ENCODE measurements around the gene SMIM1.

The SMIM1 gene

GRCh38 chr1:3779265-3779911 is 6.8 kb downstream of the SMIM1 start:
- peaks cover 23% of the 10 kb centered on the region for H3K36me3 ChIP-seq (ENCODE audit: control insufficient read depth, insufficient read depth, low read length)
- no peak for DNase-seq (ENCODE audit: extremely low read depth, insufficient read length)
- TF ChIP-seq, protein P1, sequence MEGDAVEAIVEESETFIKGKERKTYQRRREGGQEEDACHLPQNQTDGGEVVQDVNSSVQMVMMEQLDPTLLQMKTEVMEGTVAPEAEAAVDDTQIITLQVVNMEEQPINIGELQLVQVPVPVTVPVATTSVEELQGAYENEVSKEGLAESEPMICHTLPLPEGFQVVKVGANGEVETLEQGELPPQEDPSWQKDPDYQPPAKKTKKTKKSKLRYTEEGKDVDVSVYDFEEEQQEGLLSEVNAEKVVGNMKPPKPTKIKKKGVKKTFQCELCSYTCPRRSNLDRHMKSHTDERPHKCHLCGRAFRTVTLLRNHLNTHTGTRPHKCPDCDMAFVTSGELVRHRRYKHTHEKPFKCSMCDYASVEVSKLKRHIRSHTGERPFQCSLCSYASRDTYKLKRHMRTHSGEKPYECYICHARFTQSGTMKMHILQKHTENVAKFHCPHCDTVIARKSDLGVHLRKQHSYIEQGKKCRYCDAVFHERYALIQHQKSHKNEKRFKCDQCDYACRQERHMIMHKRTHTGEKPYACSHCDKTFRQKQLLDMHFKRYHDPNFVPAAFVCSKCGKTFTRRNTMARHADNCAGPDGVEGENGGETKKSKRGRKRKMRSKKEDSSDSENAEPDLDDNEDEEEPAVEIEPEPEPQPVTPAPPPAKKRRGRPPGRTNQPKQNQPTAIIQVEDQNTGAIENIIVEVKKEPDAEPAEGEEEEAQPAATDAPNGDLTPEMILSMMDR (IDR thresholded peaks at IDR 0.05; ENCODE audit: insufficient read depth, low read length, poor library complexity, severe bottlenecking), result no peak
- H3K27me3 ChIP-seq (replicated peaks; ENCODE audit: control insufficient read depth, insufficient read depth, low read length), result no peaks in the 10 kb centered on the region
- no peak overlapping the region for H3K4me3 ChIP-seq (replicated peaks; ENCODE audit: low read depth, low read length)

GRCh38 chr1:3779912-3780416 is 7.4 kb downstream of the SMIM1 start:
- DNase-seq (ENCODE audit: extremely low read depth, insufficient read length), result no peak
- Histone ChIP-seq H3K27me3 (replicated peaks; ENCODE audit: control insufficient read depth, insufficient read depth, low read length) (no peaks in the 10 kb centered on the region), H3K36me3 (ENCODE audit: control insufficient read depth, insufficient read depth, low read length) (peaks cover 26% of the 10 kb centered on the region), H3K4me3 (replicated peaks; ENCODE audit: low read depth, low read length) (no peak overlapping the region)
- TF ChIP-seq, protein P1 (IDR thresholded peaks at IDR 0.05; ENCODE audit: insufficient read depth, low read length, poor library complexity, severe bottlenecking), result no peak

- H3K27me3 ChIP-seq (replicated peaks; ENCODE audit: control insufficient read depth, insufficient read depth, low read length), result no peaks in the 10 kb centered on the region
- peaks cover 28% of the 10 kb centered on the region for H3K36me3 ChIP-seq (ENCODE audit: control insufficient read depth, insufficient read depth, low read length)
- TF ChIP-seq, protein P1 (IDR thresholded peaks at IDR 0.05; ENCODE audit: insufficient read depth, low read length, poor library complexity, severe bottlenecking), result no peak
- no peak for DNase-seq (ENCODE audit: extremely low read depth, insufficient read length)
- H3K4me3 ChIP-seq (replicated peaks; ENCODE audit: low read depth, low read length), result no peak overlapping the region
These were observed 8.4 kb downstream of the SMIM1 start for GRCh38 chr1:3780901-3781300.

GRCh38 chr1:3783651-3784474 is 11.3 kb downstream of the SMIM1 start:
- H3K27me3 ChIP-seq (replicated peaks; ENCODE audit: control insufficient read depth, insufficient read depth, low read length), result no peaks in the 10 kb centered on the region
- DNase-seq (ENCODE audit: extremely low read depth, insufficient read length), result no peak
- H3K36me3 ChIP-seq (ENCODE audit: control insufficient read depth, insufficient read depth, low read length), result peaks cover 39% of the 10 kb centered on the region
- no peak overlapping the region for H3K4me3 ChIP-seq (replicated peaks; ENCODE audit: low read depth, low read length)
- TF ChIP-seq, protein P1 (IDR thresholded peaks at IDR 0.05; ENCODE audit: insufficient read depth, low read length, poor library complexity, severe bottlenecking), result no peak

DNA sequence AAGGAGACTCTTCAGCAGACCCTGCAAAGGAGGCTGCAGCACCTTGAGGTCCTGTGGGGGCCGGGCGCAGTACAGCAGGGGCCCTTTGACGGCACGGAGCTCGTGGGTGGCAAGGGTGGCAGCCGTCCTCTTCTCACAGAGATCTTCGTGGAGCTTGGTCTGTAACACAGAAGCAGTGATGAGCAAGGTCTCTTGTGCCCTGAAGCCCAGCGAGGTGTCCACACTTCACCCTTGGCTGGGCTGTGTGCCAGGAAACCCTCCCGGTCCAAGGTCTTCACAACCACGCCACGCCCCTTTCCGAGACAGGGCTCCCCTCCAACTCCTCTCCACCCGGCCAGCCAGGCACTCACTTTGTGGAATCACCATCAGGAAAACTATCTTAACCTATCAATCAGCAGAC is 12.5 kb downstream of the SMIM1 start:
- Histone ChIP-seq H3K4me3 (replicated peaks; ENCODE audit: low read depth, low read length) (no peak overlapping the region), H3K27me3 (replicated peaks; ENCODE audit: control insufficient read depth, insufficient read depth, low read length) (no peaks in the 10 kb centered on the region), H3K36me3 (ENCODE audit: control insufficient read depth, insufficient read depth, low read length) (peaks cover 35% of the 10 kb centered on the region)
- no peak for DNase-seq (ENCODE audit: extremely low read depth, insufficient read length)
- TF ChIP-seq, protein P1 (IDR thresholded peaks at IDR 0.05; ENCODE audit: insufficient read depth, low read length, poor library complexity, severe bottlenecking), result no peak

All from GM06990 (cell line).